NCI-H2107 treated with DMSO at 0.1 percent for 48 hours (cell line): ENCODE results near the gene APOH.
A peak's percentile ranks its signal among the peaks of the same experiment; 100 is the strongest.
"Not testable (repeated sequence)": the region's sequence is repeated elsewhere in the genome, so short reads cannot be mapped to it uniquely, and the experiment has no call there.

ENCODE experiments used
- DNase-seq: peaks from one replicate; lab custom pipeline; 2025; ENCODE audit not compliant: unreplicated experiment; lab: John Stamatoyannopoulos, UW

APOH gene

GRCh38 chr17:66228887-66229782 is at the start of gene APOH:
APOH (minus strand) TSS chr17:66229415; CDS start chr17:66229379, 36 bp downstream.
- no peak for DNase-seq

- DNase-seq: no peak
Observed at GRCh38 chr17:66277191-66277590, 48.0 kb upstream of the APOH start.

- no peak for DNase-seq
Observed at GRCh38 chr17:66276328-66276937, 47.2 kb upstream of the APOH start.

- DNase-seq: no peak
Observed at GRCh38 chr17:66275651-66276050, 46.4 kb upstream of the APOH start.

GRCh38 chr17:66273586-66273848 is 44.3 kb upstream of the APOH start:
- no peak for DNase-seq

- no peak for DNase-seq
Observed at GRCh38 chr17:66272811-66273585, 43.8 kb upstream of the APOH start.

GRCh38 chr17:66271512-66271911 is 42.3 kb upstream of the APOH start:
- no peak for DNase-seq

- no peak for DNase-seq
Observed at GRCh38 chr17:66270106-66270505, 40.9 kb upstream of the APOH start.

GRCh38 chr17:66268247-66268927 is 39.2 kb upstream of the APOH start:
- no peak for DNase-seq

GRCh38 chr17:66264696-66265095 is 35.5 kb upstream of the APOH start:
- DNase-seq: no peak

- DNase-seq: no peak
Observed at GRCh38 chr17:66262767-66263166, 33.6 kb upstream of the APOH start.

- DNase-seq: no peak
Observed at GRCh38 chr17:66260688-66261087, 31.5 kb upstream of the APOH start.

GRCh38 chr17:66260275-66260674 is 31.1 kb upstream of the APOH start:
- no peak for DNase-seq

- DNase-seq: peak; percentile 4
Observed at GRCh38 chr17:66255527-66255971, 26.3 kb upstream of the APOH start.

GRCh38 chr17:66255112-66255511 is 25.9 kb upstream of the APOH start:
- peak; percentile 71 for DNase-seq

- DNase-seq: not testable (repeated sequence)
Observed at GRCh38 chr17:66253458-66253857, 24.2 kb upstream of the APOH start.

- no peak for DNase-seq
Observed at GRCh38 chr17:66250686-66251085, 21.5 kb upstream of the APOH start.

GRCh38 chr17:66248285-66248684 is 19.1 kb upstream of the APOH start:
- DNase-seq: no peak

GRCh38 chr17:66241839-66242238 is 12.6 kb upstream of the APOH start:
- no peak for DNase-seq

GRCh38 chr17:66240630-66241029 is 11.4 kb upstream of the APOH start:
- DNase-seq: no peak

- DNase-seq: no peak
Observed at GRCh38 chr17:66240013-66240412, 10.8 kb upstream of the APOH start.
